HG03460 (cell line): ENCODE results near the gene FBXO8.

Experiments used
- ATAC-seq: cut with Tn5 transposase; IDR thresholded peaks from one replicate; pipeline ENCODE4 v1.9.1; 2021; ENCODE audit not compliant: unreplicated experiment

FBXO8 gene

DNA sequence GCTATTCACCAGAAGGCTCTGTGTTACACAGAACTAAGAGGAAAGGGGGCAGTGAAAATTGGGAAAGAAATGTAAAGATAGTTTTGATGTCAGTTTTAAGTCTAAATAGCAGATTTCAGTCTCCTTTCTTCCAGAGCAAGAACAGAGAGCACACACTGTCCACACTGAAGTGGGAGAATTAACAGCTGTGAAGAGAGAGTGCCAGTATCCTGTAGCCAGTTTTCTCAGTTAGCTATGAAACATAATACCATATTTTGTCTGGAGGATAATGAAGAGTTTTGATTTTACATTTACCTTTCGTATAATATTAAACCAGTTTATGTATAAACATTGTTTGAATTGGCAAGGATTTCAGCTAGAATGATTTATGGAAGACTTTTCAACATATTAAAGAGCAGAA lies 35.1 kb downstream of the FBXO8 start:
- ATAC-seq: no peak

- no peak for ATAC-seq
Observed at GRCh38 chr4:174245714-174246113, 37.8 kb downstream of the FBXO8 start.

- no peak for ATAC-seq
Observed at GRCh38 chr4:174244441-174244840, 39.0 kb downstream of the FBXO8 start.

- ATAC-seq: no peak
Observed at GRCh38 chr4:174241162-174241561, 42.3 kb downstream of the FBXO8 start.

GRCh38 chr4:174236359-174236758 lies 47.1 kb downstream of the FBXO8 start:
- no peak for ATAC-seq

GRCh38 chr4:174230680-174231079 lies 52.8 kb downstream of the FBXO8 start:
- ATAC-seq: no peak

DNA sequence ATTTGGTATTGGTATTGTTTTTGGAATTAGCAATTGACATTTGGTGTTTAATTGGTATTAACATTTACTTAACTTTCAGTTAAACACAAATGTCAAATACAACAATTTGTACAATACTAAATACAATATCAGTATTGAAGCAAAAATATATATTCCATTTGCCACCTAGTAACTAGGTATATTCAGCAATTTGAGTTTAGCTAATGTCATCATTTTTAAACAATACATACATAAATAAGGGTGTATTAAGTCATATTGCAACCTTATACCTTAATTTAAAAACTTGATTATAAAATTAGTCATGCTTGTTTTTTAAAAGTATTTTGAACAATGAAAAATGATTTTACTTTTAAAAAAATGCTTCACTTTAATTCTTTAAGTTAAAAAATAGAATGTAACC lies 53.3 kb downstream of the FBXO8 start:
- no peak for ATAC-seq

DNA sequence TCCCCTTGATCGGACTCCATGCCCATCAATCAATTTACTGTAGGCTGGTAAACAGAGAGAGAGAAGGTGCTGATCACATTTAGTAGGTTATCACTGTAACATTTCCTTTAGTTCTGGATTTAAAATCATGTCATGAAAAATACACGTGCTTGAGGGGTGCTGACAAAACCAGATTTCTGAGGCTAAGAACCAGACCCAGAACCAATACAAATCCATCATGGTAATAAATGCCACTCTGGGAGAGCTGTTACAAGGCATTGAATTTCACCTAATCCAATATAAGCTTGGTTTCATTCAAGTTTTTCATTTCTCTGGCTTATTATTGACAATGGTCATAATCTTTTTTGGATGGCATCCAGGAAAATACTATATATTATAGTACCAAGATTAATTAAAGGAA lies 54.5 kb downstream of the FBXO8 start:
- ATAC-seq: no peak

DNA sequence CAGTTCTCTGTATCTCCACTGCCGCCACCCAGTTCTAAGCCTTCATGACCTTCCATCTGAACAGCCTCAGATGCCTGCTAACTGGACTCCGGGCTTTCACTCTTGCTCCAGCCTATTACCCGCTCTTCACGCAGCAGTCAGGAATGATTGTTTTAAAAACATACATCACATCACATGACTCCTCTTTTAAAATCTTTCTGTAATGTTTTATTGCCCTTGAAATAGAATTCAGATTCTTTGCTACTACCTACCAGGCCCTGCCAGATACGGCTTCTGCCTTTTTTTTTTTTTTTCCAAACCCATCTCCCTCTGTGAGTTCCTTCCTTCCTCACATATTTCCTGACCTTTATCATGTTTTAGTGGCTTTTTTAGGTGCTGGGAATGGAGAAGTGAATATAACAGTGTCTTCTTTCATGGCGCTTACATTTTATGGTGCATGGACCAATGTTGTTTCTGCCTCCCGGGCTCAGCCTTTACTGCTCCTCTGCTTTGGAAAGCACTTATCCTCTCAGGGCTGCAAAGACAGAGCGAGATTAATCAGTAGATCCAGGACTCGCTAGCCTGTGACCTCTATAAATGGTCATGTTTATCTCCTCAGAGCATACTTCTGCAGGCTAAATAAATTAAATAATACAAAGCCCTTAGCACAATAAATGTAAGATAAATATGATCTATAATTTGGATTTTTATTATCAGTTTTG lies 58.0 kb downstream of the FBXO8 start:
- no peak for ATAC-seq

- ATAC-seq: no peak
Observed at GRCh38 chr4:174224550-174224949, 58.9 kb downstream of the FBXO8 start.

- peak; percentile 66 for ATAC-seq
Observed at GRCh38 chr4:174222266-174222872, 61.1 kb downstream of the FBXO8 start.

- no peak for ATAC-seq
Observed at GRCh38 chr4:174218127-174218790, 65.2 kb downstream of the FBXO8 start.

GRCh38 chr4:174217273-174218126 lies 66.0 kb downstream of the FBXO8 start:
- no peak for ATAC-seq

DNA sequence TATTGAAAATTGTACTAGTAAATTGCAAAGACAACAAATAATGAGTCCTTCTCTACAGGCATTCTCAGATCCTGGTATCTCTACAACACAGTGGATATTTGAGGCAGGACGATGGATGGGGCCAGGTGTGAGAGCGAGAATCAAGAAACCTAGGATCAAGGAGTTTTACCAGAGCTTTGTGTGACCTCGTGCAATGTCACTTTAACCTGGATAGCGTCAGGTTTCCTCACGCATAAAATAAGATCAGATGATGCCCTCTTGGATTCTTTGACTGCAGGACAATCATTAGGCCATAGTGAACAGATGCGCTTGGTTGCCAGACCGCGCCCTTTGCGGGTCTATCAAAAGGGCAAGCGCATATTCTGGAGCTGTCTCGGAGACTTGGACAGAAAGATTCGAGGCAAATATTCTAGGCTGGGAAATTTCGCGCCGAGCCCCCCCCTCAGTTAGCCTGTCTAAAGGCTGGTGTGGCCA lies 66.6 kb downstream of the FBXO8 start:
- ATAC-seq: no peak

- ATAC-seq: no peak
Observed at GRCh38 chr4:174215961-174216680, 67.3 kb downstream of the FBXO8 start.

- no peak for ATAC-seq
Observed at GRCh38 chr4:174215057-174215456, 68.4 kb downstream of the FBXO8 start.

- ATAC-seq: no peak
Observed at GRCh38 chr4:174214101-174214878, 69.2 kb downstream of the FBXO8 start.

GRCh38 chr4:174213731-174214100 lies 69.8 kb downstream of the FBXO8 start:
- ATAC-seq: no peak

GRCh38 chr4:174212061-174212460 lies 71.4 kb downstream of the FBXO8 start:
- ATAC-seq: no peak

GRCh38 chr4:174211622-174212044 lies 71.8 kb downstream of the FBXO8 start:
- ATAC-seq: no peak
